AG04449 (cell line): Measurements from ENCODE around the gene XIRP2.

Experiments
- CTCF ChIA-PET: fragments of 350-600 bp; formaldehyde crosslinking; extraction: SDS; loops from one replicate; lab custom pipeline; 2021; ENCODE audit warnings: antibody characterized with exemption; lab: Yijun Ruan, JAX
- POLR2A ChIA-PET: fragments of 400-600, 350-600 bp; formaldehyde crosslinking; extraction: SDS; loops from one replicate; lab custom pipeline; 2020; ENCODE audit warnings: antibody characterized with exemption, inconsistent platforms; lab: Yijun Ruan, JAX
- DNase-seq: peaks from one replicate; pipeline ENCODE4 v3.0.0-alpha.2; 2010; ENCODE audit warnings: low read depth, low spot score
- H3K4me3 ChIP-seq: 2 replicates; pipeline ENCODE4 v1.5.1; 2011; ENCODE audit warnings: low read depth, mild to moderate bottlenecking, control low read depth, low read length
- CTCF ChIP-seq: IDR thresholded peaks from one replicate; pipeline ENCODE4 v1.5.1; 2011; ENCODE audit warnings: mild to moderate bottlenecking, moderate library complexity, low read length, control low read depth, inconsistent platforms; ENCODE audit not compliant: insufficient read depth; ENCODE audit errors: missing control alignments

XIRP2 gene

GRCh38 chr2:166888180-166888579 lies at the start of gene XIRP2:
Gene XIRP2 (plus strand): TSS chr2:166888480. CDS start chr2:166903483, 15,003 bp downstream.
- TF ChIP-seq CTCF = no peak
- CTCF ChIA-PET = interaction anchor here (1.5 kb wide), 1 partner anchor 13 kb away, joined by 5 read pairs; no protein-coding TSS in a partner anchor
- H3K4me3 ChIP-seq = no peak within 1 kb of the TSS
- DNase-seq = no peak
- POLR2A ChIA-PET = no interaction called here

DNA sequence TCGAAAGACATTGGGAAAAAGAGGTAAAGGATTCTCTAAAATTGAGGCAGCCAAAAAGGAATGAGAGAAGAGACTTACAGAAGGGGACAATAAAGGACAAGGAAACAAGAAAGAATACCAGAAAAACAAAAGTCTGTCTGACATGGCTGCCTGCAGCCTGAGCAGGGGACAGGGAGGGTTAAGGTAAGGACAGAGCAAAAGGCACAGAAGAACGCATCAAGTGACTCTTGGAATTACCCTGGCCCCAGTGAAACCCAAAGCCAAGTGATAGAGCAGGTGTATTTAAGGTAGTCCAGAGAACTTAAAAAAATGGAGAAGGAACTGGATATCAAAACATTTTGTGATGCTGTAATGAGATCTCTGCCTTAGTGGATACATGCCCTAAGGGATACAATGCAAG lies 47.1 kb upstream of the XIRP2 start:
- no peak for TF ChIP-seq CTCF
- CTCF ChIA-PET = no interaction called here
- POLR2A ChIA-PET = no interaction called here
- no peak overlapping the region for H3K4me3 ChIP-seq
- no peak for DNase-seq

GRCh38 chr2:166841679-166842078 lies 46.6 kb upstream of the XIRP2 start:
- no peak overlapping the region for H3K4me3 ChIP-seq
- no peak for DNase-seq
- POLR2A ChIA-PET = no interaction called here
- TF ChIP-seq CTCF = no peak
- CTCF ChIA-PET = no interaction called here

- ChIA-PET CTCF (no interaction called here), POLR2A (no interaction called here)
- H3K4me3 ChIP-seq = no peak overlapping the region
- no peak for DNase-seq
- TF ChIP-seq CTCF = no peak
These were observed 44.2 kb upstream of the XIRP2 start for GRCh38 chr2:166844111-166844510.

- no peak for TF ChIP-seq CTCF
- no peak overlapping the region for H3K4me3 ChIP-seq
- CTCF ChIA-PET = no interaction called here
- DNase-seq = no peak
- POLR2A ChIA-PET = no interaction called here
These were observed 25.7 kb upstream of the XIRP2 start for GRCh38 chr2:166862468-166863132.

- ChIA-PET POLR2A (no interaction called here), CTCF (interaction anchor here (1.2 kb wide), 1 partner anchor 1251 kb away, joined by 3 read pairs; no protein-coding TSS in a partner anchor)
- no peak overlapping the region for H3K4me3 ChIP-seq
- no peak for DNase-seq
- no peak for TF ChIP-seq CTCF
These were observed 20.3 kb upstream of the XIRP2 start for GRCh38 chr2:166867874-166868514.
